PC-3 (cell line): ENCODE data around the gene CLPTM1L. TPM values are rescaled to one million over a fixed set of nuclear protein-coding genes. Genes with fewer than 3 reads are reported as not detected.

Experiments
- ATAC-seq: fragments of 200-7000 bp; cut with Tn5 transposase; 2 replicates; pipeline ENCODE4 v1.9.1; 2020; ENCODE audit warnings: mild to moderate bottlenecking, moderate library complexity
- BruUV-seq: library from RNA; stranded (reverse); fragments of 400-500 nt; replicated peaks from 2 replicates; lab custom pipeline; 2021; lab: Mats Ljungman, UMichigan
- CTCF ChIA-PET: fragments of 300-600 bp; sonication (Branson Sonifier 250); formaldehyde crosslinking; loops from one replicate; lab custom pipeline; 2022; ENCODE audit warnings: antibody characterized with exemption; lab: Charles Lee
- POLR2A ChIA-PET: fragments of 300-600 bp; sonication (Branson Sonifier 250); formaldehyde crosslinking; loops from one replicate; lab custom pipeline; 2022; ENCODE audit warnings: antibody characterized with exemption; ENCODE audit not compliant: unreplicated experiment; lab: Charles Lee
- DNase-seq: peaks from one replicate; pipeline ENCODE4 v3.0.0-alpha.2; 2015
- H2AFZ ChIP-seq: fragments of 300-600 bp; sonication (generic); 2 replicates; pipeline ENCODE4 v1.6.0; 2016; ENCODE audit warnings: antibody characterized with exemption, low read length
- H3F3A ChIP-seq: fragments of 300-600 bp; sonication (generic); one replicate; pipeline ENCODE4 v1.6.0; 2017; ENCODE audit warnings: antibody characterized with exemption, low read length, control low read depth, mild to moderate bottlenecking; ENCODE audit not compliant: unreplicated experiment
- H3K27ac ChIP-seq: fragments of 300-600 bp; sonication (generic); 2 replicates; pipeline ENCODE4 v1.5.1; 2016; ENCODE audit warnings: mild to moderate bottlenecking, low read length
- H3K27me3 ChIP-seq: fragments of 300-600 bp; sonication (generic); 2 replicates; pipeline ENCODE4 v1.6.1; 2016; ENCODE audit warnings: low read length, mixed read lengths
- H3K36me3 ChIP-seq: fragments of 300-600 bp; sonication (generic); 2 replicates; pipeline ENCODE4 v1.6.1; 2016; ENCODE audit warnings: low read depth, mixed run types, low read length, mixed read lengths
- H3K4me1 ChIP-seq: fragments of 300-600 bp; sonication (generic); 2 replicates; pipeline ENCODE4 v1.5.1; 2016; ENCODE audit warnings: low read length; ENCODE audit not compliant: insufficient read depth
- H3K4me2 ChIP-seq: fragments of 300-600 bp; sonication (generic); 2 replicates; pipeline ENCODE4 v1.6.0; 2016; ENCODE audit warnings: low read length
- H3K4me3 ChIP-seq: fragments of 300-600 bp; sonication (generic); 2 replicates; pipeline ENCODE4 v1.5.1; 2016; ENCODE audit warnings: mild to moderate bottlenecking, low read length, mixed read lengths
- H3K79me2 ChIP-seq: fragments of 300-600 bp; sonication (generic); 2 replicates; pipeline ENCODE4 v1.6.1; 2017; ENCODE audit warnings: low read length, mixed read lengths
- H3K9ac ChIP-seq: fragments of 300-600 bp; sonication (generic); 2 replicates; pipeline ENCODE4 v1.6.0; 2016; ENCODE audit warnings: mild to moderate bottlenecking, low read length
- H3K9me2 ChIP-seq: fragments of 300-600 bp; sonication (generic); replicated peaks from 2 replicates; pipeline ENCODE4 v1.6.1; 2016; ENCODE audit warnings: mixed run types, low read length, mixed read lengths
- H3K9me3 ChIP-seq: fragments of 300-600 bp; sonication (generic); 2 replicates; pipeline ENCODE4 v1.6.1; 2016; ENCODE audit warnings: low read length, mixed read lengths
- H4K20me1 ChIP-seq: fragments of 300-600 bp; sonication (generic); 2 replicates; pipeline ENCODE4 v1.6.1; 2016; ENCODE audit warnings: low read length, mixed read lengths
- CTCF ChIP-seq: fragments of 300-600 bp; sonication (generic); conservative IDR thresholded peaks from 2 replicates; pipeline ENCODE4 v1.5.1; 2017; ENCODE audit warnings: antibody characterized with exemption, low read depth, mild to moderate bottlenecking, low read length
- EZH2 ChIP-seq: fragments of 300-600 bp; sonication (generic); IDR thresholded peaks from one replicate; pipeline ENCODE4 v1.6.1; 2017; ENCODE audit warnings: antibody characterized with exemption, mild to moderate bottlenecking, low read length; ENCODE audit not compliant: unreplicated experiment
- EZH2phosphoT487 ChIP-seq: fragments of 300-600 bp; sonication (generic); IDR thresholded peaks from 2 replicates; pipeline ENCODE4 v1.6.1; 2018; ENCODE audit warnings: mild to moderate bottlenecking, antibody characterized with exemption, low read length, borderline replicate concordance
- intact Hi-C: fragments of 100-400 bp; cut with micrococcal nuclease; formaldehyde crosslinking; loops from 2 replicates; pipeline ENCODE4 v1.9.0; 2023
- total RNA-seq: library from RNA; depleted of rRNA; stranded (reverse); fragments of >200 nt; gene quantifications from 2 replicates; pipeline ENCODE4 v1.2.3, GENCODE V29; 2014

CLPTM1L gene
- total RNA-seq, 1 experiment from 2014 or later: 463 TPM

- Histone ChIP-seq H3K9ac (peak overlapping the region; percentile 98), H3K4me1 (peaks cover 11% of the 10 kb centered on the region), H3K27ac (no peak overlapping the region), H3K4me3 (peak overlapping the region; percentile 100), H3K36me3 (peaks cover 24% of the 10 kb centered on the region), H3K27me3 (no peaks in the 10 kb centered on the region), H3F3A (no peaks in the 10 kb centered on the region), H4K20me1 (peaks cover 10% of the 10 kb centered on the region; the same call in 1 of the 2 replicates), H2AFZ (no peak overlapping the region), H3K9me2 (no peaks in the 10 kb centered on the region), H3K9me3 (no peaks in the 10 kb centered on the region), H3K79me2 (peaks cover 48% of the 10 kb centered on the region), H3K4me2 (peak overlapping the region; percentile 95)
- ChIA-PET POLR2A (no interaction called here), CTCF (no interaction called here)
- ATAC-seq (no peak), DNase-seq (no peak)
- intact Hi-C loops: loop anchor here (5.0 kb wide), 1 partner anchor 119 kb away; the partner anchor contains the start of gene SLC6A18
- no TSS peak for BruUV-seq
- TF ChIP-seq EZH2: no peak
- TF ChIP-seq EZH2phosphoT487: no peak
- no peak for TF ChIP-seq CTCF
These were observed 1.2 kb upstream of the CLPTM1L start for GRCh38 chr5:1345876-1346626.

GRCh38 chr5:1343931-1344901 lies 683 bp downstream of the CLPTM1L start:
- ATAC-seq: peak; percentile 26
- Histone ChIP-seq H3F3A (no peaks in the 10 kb centered on the region), H3K4me3 (peak overlapping the region; percentile 90), H3K9me3 (no peaks in the 10 kb centered on the region), H3K4me1 (peaks cover 11% of the 10 kb centered on the region), H3K27me3 (no peaks in the 10 kb centered on the region), H4K20me1 (peaks cover 12% of the 10 kb centered on the region; the same call in 1 of the 2 replicates), H3K9ac (peak overlapping the region; percentile 80), H3K36me3 (peaks cover 30% of the 10 kb centered on the region), H3K4me2 (peak overlapping the region; percentile 99), H3K27ac (no peak overlapping the region), H2AFZ (no peak overlapping the region), H3K9me2 (no peaks in the 10 kb centered on the region), H3K79me2 (peaks cover 60% of the 10 kb centered on the region)
- intact Hi-C loops: loop anchor here (5.0 kb wide), 1 partner anchor 298 kb away; no protein-coding TSS in a partner anchor
- TSS peak; percentile 66 for BruUV-seq
- POLR2A ChIA-PET: no interaction called here
- TF ChIP-seq EZH2phosphoT487: no peak
- TF ChIP-seq CTCF: no peak
- TF ChIP-seq EZH2: no peak
- CTCF ChIA-PET: no interaction called here
- DNase-seq: no peak
